Sigmoid colon (tissue), 7 donors: ENCODE data around the gene BOD1L1. TPM values are rescaled to one million over a fixed set of nuclear protein-coding genes. Genes with fewer than 3 reads are reported as not detected.

Source experiments
- DNase-seq: peaks from one replicate; pipeline ENCODE4 v3.0.0-alpha.2; 2019
- H3K27ac ChIP-seq, 4 donors: fragments of 200-600 bp; sonication (generic); one replicate each; pipeline ENCODE4 v1.5.1; 2016 to 2019; ENCODE audit warnings: mild to moderate bottlenecking in 1 of 4
- H3K27me3 ChIP-seq, 3 donors: fragments of 200-600 bp; sonication (generic); one replicate each; pipeline ENCODE4 v1.5.1; 2019; ENCODE audit warnings: mild to moderate bottlenecking in 1 of 3
- H3K36me3 ChIP-seq, 4 donors: fragments of 200-600 bp; sonication (generic); one replicate each; pipeline ENCODE4 v1.5.1; 2016 to 2019
- H3K4me1 ChIP-seq, 4 donors: fragments of 200-600 bp; sonication (generic); one replicate each; pipeline ENCODE4 v1.5.1; 2017 to 2019
- H3K4me3 ChIP-seq, 4 donors: fragments of 200-600 bp; sonication (generic); one replicate each; pipeline ENCODE4 v1.5.1; 2017 to 2019; ENCODE audit warnings: mild to moderate bottlenecking in 2 of 4, moderate library complexity in 1 of 4
- H3K9me3 ChIP-seq, 4 donors: fragments of 200-600 bp in 3 of 4; sonication (generic) in 3 of 4; one replicate each; pipeline versions ENCODE4 v1.5.1 to v1.6.1; 2013 to 2019
- EP300 ChIP-seq, 4 donors: sonication (generic); formaldehyde crosslinking; IDR thresholded peaks; one replicate each; pipeline ENCODE4 v1.6.1; 2017; ENCODE audit warnings: antibody characterized with exemption in 4 of 4
- POLR2A ChIP-seq, 2 donors: fragments of 450-650 bp; IDR thresholded peaks; one replicate each; pipeline ENCODE4 v1.6.1; 2016; ENCODE audit warnings: antibody characterized with exemption in 2 of 2, mild to moderate bottlenecking in 2 of 2, moderate library complexity in 2 of 2
- POLR2AphosphoS5 ChIP-seq, 4 donors: sonication (generic); formaldehyde crosslinking; IDR thresholded peaks; one replicate each; pipeline ENCODE4 v1.6.1; 2017; ENCODE audit warnings: antibody characterized with exemption in 4 of 4
- WGBS, 2 donors: extraction: QIAGEN DNeasy Blood & Tissue Kit; methylation state at CpG; one replicate each; pipeline ENCODE4 v1.1.7; 2013; 5-methylcytosine and 5-hydroxymethylcytosine counted together
- intact Hi-C: fragments of 100-400 bp; cut with DNase I; formaldehyde crosslinking; loops from one replicate; pipeline ENCODE4 v1.15.1; 2023
- polyA plus RNA-seq, 3 donors: library from polyadenylated mRNA; stranded (reverse); fragments of 200-250 nt; gene quantifications; one replicate each; pipeline ENCODE4 v1.2.3, GENCODE V29; 2013
- total RNA-seq, 4 donors: library from RNA; depleted of rRNA; stranded (reverse); fragments of >200 nt; gene quantifications; one replicate each; pipeline ENCODE4 v1.1.0, GENCODE V29; 2016
- TF ChIP-seq, protein P1 (sequence below), 4 experiments: fragments of 450-650 bp in 3 of 4; fragments of 200-600 bp in 1 of 4; IDR thresholded peaks; one replicate each; pipeline ENCODE4 v1.5.1; 2016 to 2019; ENCODE audit warnings: antibody characterized with exemption in 4 of 4, mild to moderate bottlenecking in 3 of 4, moderate library complexity in 2 of 4
- donor health status: healthy with polysubstance abuse.
- donor health status: Bipolar disorder and iron deficiency.
- donor health status: healthy.

BOD1L1 gene
- total and polyA plus RNA-seq, 7 donors, result 8.3 to 46.0 (median 34.3) TPM

- peak overlapping the region; percentile 82 to 89 (median 86) for H3K4me3 ChIP-seq
- 2 to 3% methylated on average over 9 of the region's 9 CpGs for WGBS, 2 donors
- peaks cover 0 to 39% (median 29%) of the 10 kb centered on the region in 4 donors for H3K4me1 ChIP-seq
- intact Hi-C loops, result loop anchor here (10.0 kb wide), 1 partner anchor 142 kb away; the partner anchor contains the start of gene RAB28
- H3K36me3 ChIP-seq, result no peaks in the 10 kb centered on the region
- H3K27me3 ChIP-seq, result no peaks in the 10 kb centered on the region
- no peak for DNase-seq
- H3K27ac ChIP-seq, result peak overlapping the region; percentile 91 to 96 (median 95)
- TF ChIP-seq POLR2AphosphoS5 (IDR thresholded peaks at IDR 0.05), result no peak
- TF ChIP-seq, protein P1, sequence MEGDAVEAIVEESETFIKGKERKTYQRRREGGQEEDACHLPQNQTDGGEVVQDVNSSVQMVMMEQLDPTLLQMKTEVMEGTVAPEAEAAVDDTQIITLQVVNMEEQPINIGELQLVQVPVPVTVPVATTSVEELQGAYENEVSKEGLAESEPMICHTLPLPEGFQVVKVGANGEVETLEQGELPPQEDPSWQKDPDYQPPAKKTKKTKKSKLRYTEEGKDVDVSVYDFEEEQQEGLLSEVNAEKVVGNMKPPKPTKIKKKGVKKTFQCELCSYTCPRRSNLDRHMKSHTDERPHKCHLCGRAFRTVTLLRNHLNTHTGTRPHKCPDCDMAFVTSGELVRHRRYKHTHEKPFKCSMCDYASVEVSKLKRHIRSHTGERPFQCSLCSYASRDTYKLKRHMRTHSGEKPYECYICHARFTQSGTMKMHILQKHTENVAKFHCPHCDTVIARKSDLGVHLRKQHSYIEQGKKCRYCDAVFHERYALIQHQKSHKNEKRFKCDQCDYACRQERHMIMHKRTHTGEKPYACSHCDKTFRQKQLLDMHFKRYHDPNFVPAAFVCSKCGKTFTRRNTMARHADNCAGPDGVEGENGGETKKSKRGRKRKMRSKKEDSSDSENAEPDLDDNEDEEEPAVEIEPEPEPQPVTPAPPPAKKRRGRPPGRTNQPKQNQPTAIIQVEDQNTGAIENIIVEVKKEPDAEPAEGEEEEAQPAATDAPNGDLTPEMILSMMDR (IDR thresholded peaks at IDR 0.05), result no peak
- TF ChIP-seq POLR2A (IDR thresholded peaks at IDR 0.05), result no peak
- no peak for TF ChIP-seq EP300 (IDR thresholded peaks at IDR 0.05)
- H3K9me3 ChIP-seq, result no peaks in the 10 kb centered on the region
Observed at GRCh38 chr4:13626492-13627177, 890 bp downstream of the BOD1L1 start.

DNA sequence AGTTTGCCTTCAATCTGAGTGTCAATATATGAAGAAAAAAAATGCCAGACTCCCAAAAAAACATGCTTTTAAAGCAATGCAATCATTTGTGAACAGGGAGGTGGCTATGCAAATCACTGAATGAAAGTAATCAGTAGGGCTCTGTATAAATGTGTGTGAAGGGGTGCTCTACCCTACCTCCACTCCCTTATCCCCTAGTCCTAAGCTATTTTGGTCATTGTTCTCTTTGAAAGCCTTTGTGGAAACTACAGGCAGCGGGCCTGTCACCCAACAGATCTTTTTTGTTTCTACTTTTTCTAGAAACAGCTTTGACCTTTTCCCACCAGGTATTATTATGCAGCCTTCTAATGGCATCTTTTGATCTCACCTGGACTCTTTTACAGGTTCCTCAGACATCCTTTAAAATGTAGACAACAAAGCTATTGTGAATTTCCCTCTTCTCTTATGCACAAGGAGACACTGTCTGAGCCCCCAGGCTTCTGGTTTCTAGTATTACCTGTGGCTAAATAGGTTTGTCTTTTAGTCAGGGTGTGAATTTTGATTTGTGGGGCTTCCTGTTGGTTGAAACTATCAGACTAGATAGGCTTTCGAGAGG, 9.2 kb downstream of the BOD1L1 start:
- no peak overlapping the region for H3K27ac ChIP-seq
- H3K36me3 ChIP-seq, result peaks cover 8 to 60% (median 20%) of the 10 kb centered on the region in 4 donors
- H3K27me3 ChIP-seq, result no peaks in the 10 kb centered on the region
- TF ChIP-seq POLR2AphosphoS5 (IDR thresholded peaks at IDR 0.05) (no peak), POLR2A (IDR thresholded peaks at IDR 0.05) (no peak), EP300 (IDR thresholded peaks at IDR 0.05) (no peak)
- TF ChIP-seq, protein P1 (IDR thresholded peaks at IDR 0.05), result no peak
- no peaks in the 10 kb centered on the region for H3K9me3 ChIP-seq
- 89 to 94% methylated on average over 2 of the region's 2 CpGs for WGBS, 2 donors
- DNase-seq, result no peak
- H3K4me1 ChIP-seq, result peaks cover 0 to 8% (median 3%) of the 10 kb centered on the region in 4 donors
- intact Hi-C loops, result no loop called here
- H3K4me3 ChIP-seq, result no peak overlapping the region

GRCh38 chr4:13617801-13618200, 9.7 kb downstream of the BOD1L1 start:
- TF ChIP-seq, protein P1 (IDR thresholded peaks at IDR 0.05), result no peak
- no peak for TF ChIP-seq POLR2AphosphoS5 (IDR thresholded peaks at IDR 0.05)
- 62 to 83% methylated on average over 3 of the region's 3 CpGs for WGBS, 2 donors

GRCh38 chr4:13616597-13616996, 10.9 kb downstream of the BOD1L1 start:
- TF ChIP-seq EP300 (IDR thresholded peaks at IDR 0.05) (no peak), POLR2A (IDR thresholded peaks at IDR 0.05) (no peak), POLR2AphosphoS5 (IDR thresholded peaks at IDR 0.05) (no peak)
- TF ChIP-seq, protein P1 (IDR thresholded peaks at IDR 0.05), result no peak
- Histone ChIP-seq H3K9me3 (no peaks in the 10 kb centered on the region), H3K4me3 (no peak overlapping the region), H3K36me3 (peaks cover 12 to 78% (median 30%) of the 10 kb centered on the region in 4 donors), H3K27me3 (no peaks in the 10 kb centered on the region), H3K4me1 (peaks cover 0 to 19% (median 12%) of the 10 kb centered on the region in 4 donors), H3K27ac (no peak overlapping the region)
- intact Hi-C loops, result no loop called here
- WGBS, 2 donors, result 95 to 98% methylated on average over 4 of the region's 4 CpGs
- DNase-seq, result no peak

More at GRCh38 chr4:13617801-13618200, 9.7 kb downstream of the BOD1L1 start:
- no peaks in the 10 kb centered on the region for H3K9me3 ChIP-seq
- H3K4me3 ChIP-seq, result no peak overlapping the region
- H3K36me3 ChIP-seq, result peaks cover 12 to 65% (median 23%) of the 10 kb centered on the region in 4 donors
- H3K27ac ChIP-seq, result no peak overlapping the region
- no peak for DNase-seq
- no peaks in the 10 kb centered on the region for H3K27me3 ChIP-seq
- peaks cover 0 to 8% (median 3%) of the 10 kb centered on the region in 4 donors for H3K4me1 ChIP-seq
- intact Hi-C loops, result no loop called here
